GM23338 (cell line): ENCODE results near the gene XRCC6. TPM values are rescaled to one million over a fixed set of nuclear protein-coding genes. Genes with fewer than 3 reads are reported as not detected.

Experiments used
- ATAC-seq: fragments of 200-7000 bp; cut with Tn5 transposase; 3 replicates; pipeline ENCODE4 v1.9.1; 2020
- DNase-seq: peaks from one replicate; pipeline ENCODE4 v3.0.0-alpha.2; 2015; ENCODE audit warnings: low spot score
- H2AFZ ChIP-seq: fragments of 200-600 bp; sonication (generic); 2 replicates; pipeline ENCODE4 v1.8.0; 2016; ENCODE audit warnings: antibody characterized with exemption, mild to moderate bottlenecking, moderate library complexity
- H3F3A ChIP-seq: fragments of 200-600 bp; sonication (generic); replicated peaks from 2 replicates; pipeline ENCODE4 v1.8.0; 2017; ENCODE audit warnings: antibody characterized with exemption, mixed run types, low read depth
- H3K27ac ChIP-seq: fragments of 200-600 bp; sonication (generic); 2 replicates; pipeline ENCODE4 v1.6.1; 2016; ENCODE audit warnings: low read depth
- H3K27me3 ChIP-seq: fragments of 200-600 bp; sonication (generic); 2 replicates; pipeline ENCODE4 v1.8.0; 2016; ENCODE audit warnings: mild to moderate bottlenecking, mixed run types, moderate library complexity; ENCODE audit not compliant: insufficient read depth
- H3K36me3 ChIP-seq: fragments of 200-600 bp; sonication (generic); 2 replicates; pipeline ENCODE4 v1.8.0; 2016; ENCODE audit warnings: mild to moderate bottlenecking; ENCODE audit not compliant: insufficient read depth
- H3K4me1 ChIP-seq: fragments of 200-600 bp; sonication (generic); 2 replicates; pipeline ENCODE4 v1.8.0; 2016; ENCODE audit warnings: mild to moderate bottlenecking, moderate library complexity; ENCODE audit not compliant: insufficient read depth
- H3K4me2 ChIP-seq: fragments of 200-600 bp; sonication (generic); 2 replicates; pipeline ENCODE4 v1.7.1; 2017; ENCODE audit warnings: mixed run types
- H3K4me3 ChIP-seq: fragments of 200-600 bp; sonication (generic); 2 replicates; pipeline ENCODE4 v1.6.1; 2016; ENCODE audit warnings: mixed run types
- H3K79me2 ChIP-seq: fragments of 200-600 bp; sonication (generic); replicated peaks from 2 replicates; pipeline ENCODE4 v1.8.0; 2017; ENCODE audit warnings: mild to moderate bottlenecking; ENCODE audit not compliant: insufficient read depth
- H3K9me2 ChIP-seq: fragments of 200-600 bp; sonication (generic); 2 replicates; pipeline ENCODE4 v1.8.0; 2017; ENCODE audit not compliant: insufficient read depth
- H4K20me1 ChIP-seq: fragments of 200-600 bp; sonication (generic); replicated peaks from 2 replicates; pipeline ENCODE4 v1.8.0; 2017; ENCODE audit warnings: mild to moderate bottlenecking; ENCODE audit not compliant: insufficient read depth
- H3K27ac Mint-ChIP-seq: 2 replicates; pipeline ENCODE4 v1.8.0; 2020; ENCODE audit warnings: inconsistent platforms, mild to moderate bottlenecking, moderate library complexity, mixed read lengths
- H3K27me3 Mint-ChIP-seq: 3 replicates; pipeline ENCODE4 v1.8.0; 2022; ENCODE audit warnings: low read depth, mild to moderate bottlenecking, moderate library complexity, mixed read lengths, inconsistent platforms; ENCODE audit not compliant: insufficient read depth, poor library complexity
- H3K36me3 Mint-ChIP-seq: 3 replicates; pipeline ENCODE4 v1.8.0; 2021; ENCODE audit warnings: low read depth, mild to moderate bottlenecking, inconsistent platforms, moderate library complexity, mixed read lengths
- H3K4me1 Mint-ChIP-seq: 3 replicates; pipeline ENCODE4 v1.8.0; 2020; ENCODE audit warnings: mild to moderate bottlenecking, inconsistent platforms, mixed read lengths
- H3K4me3 Mint-ChIP-seq: 3 replicates; pipeline ENCODE4 v1.8.0; 2021; ENCODE audit warnings: moderate library complexity, mild to moderate bottlenecking, inconsistent platforms, mixed read lengths
- H3K9me3 Mint-ChIP-seq: 3 replicates; pipeline ENCODE4 v1.8.0; 2020; ENCODE audit warnings: moderate library complexity, mild to moderate bottlenecking, inconsistent platforms, mixed read lengths
- CREB1 ChIP-seq: fragments of 250-450 bp; sonication (Bioruptor Pico); IDR thresholded peaks from 2 replicates; pipeline ENCODE4 v1.5.0; 2020; ENCODE audit warnings: low read depth, mild to moderate bottlenecking, moderate library complexity
- CTCF ChIP-seq, 2 experiments: fragments of 200-600 bp in 1 of 2; sonication (generic) in 1 of 2; conservative IDR thresholded peaks; 2 replicates each; pipeline versions ENCODE4 v1.5.1 to v1.6.1; 2016 to 2017; ENCODE audit warnings: antibody characterized with exemption in 2 of 2, low read depth in 2 of 2, mild to moderate bottlenecking in 2 of 2, moderate library complexity in 1 of 2
- ETS1 ChIP-seq: IDR thresholded peaks from 2 replicates; pipeline ENCODE4 v1.6.1; 2016; ENCODE audit warnings: antibody characterized with exemption
- EZH2 ChIP-seq: fragments of 200-600 bp; sonication (generic); IDR thresholded peaks from one replicate; pipeline ENCODE4 v1.8.0; 2017; ENCODE audit warnings: antibody characterized with exemption, mild to moderate bottlenecking, low read depth; ENCODE audit not compliant: unreplicated experiment
- EZH2phosphoT487 ChIP-seq: fragments of 200-600 bp; sonication (generic); IDR thresholded peaks from one replicate; pipeline ENCODE4 v1.8.1; 2018; ENCODE audit warnings: antibody characterized with exemption; ENCODE audit not compliant: unreplicated experiment
- JUNB ChIP-seq: IDR thresholded peaks from one replicate; pipeline ENCODE4 v1.6.1; 2016; ENCODE audit warnings: antibody characterized with exemption; ENCODE audit not compliant: unreplicated experiment
- NANOG ChIP-seq: IDR thresholded peaks from 2 replicates; pipeline ENCODE4 v1.6.1; 2016; ENCODE audit warnings: antibody characterized with exemption, borderline replicate concordance
- POLR2AphosphoS5 ChIP-seq: IDR thresholded peaks from 2 replicates; pipeline ENCODE4 v1.6.1; 2016; ENCODE audit warnings: antibody characterized with exemption, low read depth
- REST ChIP-seq: IDR thresholded peaks from one replicate; pipeline ENCODE4 v1.6.1; 2018; ENCODE audit warnings: antibody characterized with exemption; ENCODE audit not compliant: unreplicated experiment
- STAT1 ChIP-seq: IDR thresholded peaks from one replicate; pipeline ENCODE4 v1.6.1; 2016; ENCODE audit warnings: antibody characterized with exemption; ENCODE audit not compliant: unreplicated experiment
- ZNF114 ChIP-seq: fragments of 250-450 bp; sonication (Bioruptor Pico); IDR thresholded peaks from 2 replicates; pipeline ENCODE4 v1.5.0; 2020; ENCODE audit warnings: mild to moderate bottlenecking, moderate library complexity
- ZNF331 ChIP-seq: fragments of 250-450 bp; sonication (Bioruptor Pico); IDR thresholded peaks from 2 replicates; pipeline ENCODE4 v1.5.0; 2020; ENCODE audit warnings: low read depth, mild to moderate bottlenecking, moderate library complexity
- ZNF462 ChIP-seq: fragments of 250-450 bp; sonication (Bioruptor Pico); IDR thresholded peaks from 2 replicates; pipeline ENCODE4 v1.5.0; 2020; ENCODE audit warnings: mild to moderate bottlenecking, moderate library complexity
- polyA plus RNA-seq: library from polyadenylated mRNA; unstranded; fragments of >200 nt; fragmentation: Nextera tagmentation; extraction: Ambion mirVana; gene quantifications from 2 replicates; pipeline ENCODE4 v1.2.1, GENCODE V29; 2016
- total RNA-seq: library from RNA; depleted of rRNA; stranded (reverse); fragments of >200 nt; shearing (Covaris generic); gene quantifications from 2 replicates; pipeline ENCODE4 v1.2.3, GENCODE V29; 2014

XRCC6 gene
- total and polyA plus RNA-seq, 2 experiments from 2014 or later: 351 to 498 TPM

- Histone ChIP-seq H3K27ac (0 out of 2 replicates have a peak overlapping the region, but pooled peaks have one; percentile 26), H3K4me1 (peaks cover 14% of the 10 kb centered on the region), H3K36me3 (peaks cover 5% of the 10 kb centered on the region; the same call in 1 of the 2 replicates), H3K9me2 (no peaks in the 10 kb centered on the region), H4K20me1 (peaks cover 18% of the 10 kb centered on the region), H3K27me3 (no peaks in the 10 kb centered on the region), H3K4me2 (no peak overlapping the region), H3K79me2 (peaks cover 13% of the 10 kb centered on the region; the same call in 1 of the 2 replicates), H2AFZ (no peak overlapping the region), H3K4me3 (no peak overlapping the region), H3F3A (peaks cover 16% of the 10 kb centered on the region)
- Mint-ChIP-seq H3K36me3 (peaks cover 15% of the 10 kb centered on the region), H3K9me3 (no peaks in the 10 kb centered on the region), H3K27ac (peak overlapping the region; percentile 15; the same call in 1 of the 2 replicates), H3K4me3 (no peak overlapping the region), H3K27me3 (peaks cover 24% of the 10 kb centered on the region), H3K4me1 (peaks cover 13% of the 10 kb centered on the region)
- no peak for ATAC-seq
- TF ChIP-seq ZNF331 (CRISPR knock-in tag) (no peak), CTCF (conservative IDR thresholded peaks at IDR 0.05; ENCODE audit: low read depth in 2 of 2) (no peak), POLR2AphosphoS5 (no peak), EZH2 (no peak), REST (no peak), ETS1 (no peak), ZNF114 (CRISPR knock-in tag) (no peak), JUNB (no peak), EZH2phosphoT487 (no peak), CREB1 (CRISPR knock-in tag) (no peak), NANOG (no peak), ZNF462 (no peak), STAT1 (no peak)
- DNase-seq: no peak
Observed at GRCh38 chr22:41668971-41669911, 48.1 kb downstream of the XRCC6 start.
